Neural progenitor cell (in vitro differentiated cells): ENCODE results near the gene ZNF181.

Experiments
- EZH2 ChIP-seq: fragments of 200-600 bp; sonication (generic); IDR thresholded peaks from 2 replicates; pipeline ENCODE4 v1.6.1; 2017; ENCODE audit warnings: antibody characterized with exemption, mild to moderate bottlenecking, moderate library complexity
- EZH2phosphoT487 ChIP-seq: fragments of 200-600 bp; sonication (generic); IDR thresholded peaks from 2 replicates; pipeline ENCODE4 v1.6.1; 2017; ENCODE audit warnings: antibody characterized with exemption
- TF ChIP-seq, protein P1 (sequence below): fragments of 200-600 bp; sonication (generic); IDR thresholded peaks from 2 replicates; pipeline ENCODE4 v1.5.1; 2017; ENCODE audit warnings: antibody characterized with exemption, mild to moderate bottlenecking

DNA sequence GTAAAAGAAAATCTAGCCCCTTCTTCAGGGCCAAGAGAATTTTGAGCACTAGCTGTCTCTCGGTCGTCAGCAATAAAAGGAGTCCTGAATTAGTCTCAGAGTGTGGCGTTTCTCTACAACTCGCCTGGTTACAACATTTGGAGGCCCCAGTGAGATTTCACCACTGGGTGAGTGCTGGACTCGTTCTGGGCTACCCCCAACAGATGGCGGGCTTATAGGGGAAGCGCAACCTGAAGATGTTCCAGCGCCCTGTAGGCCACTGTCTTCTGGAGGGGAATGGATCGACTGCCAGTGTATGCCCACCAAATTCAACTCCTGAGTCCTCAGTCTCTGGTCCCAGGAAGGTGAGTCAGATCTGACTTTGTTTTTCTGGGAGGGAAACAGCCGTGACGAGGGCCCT is 11.7 kb upstream of the ZNF181 start:
- TF ChIP-seq, protein P1, sequence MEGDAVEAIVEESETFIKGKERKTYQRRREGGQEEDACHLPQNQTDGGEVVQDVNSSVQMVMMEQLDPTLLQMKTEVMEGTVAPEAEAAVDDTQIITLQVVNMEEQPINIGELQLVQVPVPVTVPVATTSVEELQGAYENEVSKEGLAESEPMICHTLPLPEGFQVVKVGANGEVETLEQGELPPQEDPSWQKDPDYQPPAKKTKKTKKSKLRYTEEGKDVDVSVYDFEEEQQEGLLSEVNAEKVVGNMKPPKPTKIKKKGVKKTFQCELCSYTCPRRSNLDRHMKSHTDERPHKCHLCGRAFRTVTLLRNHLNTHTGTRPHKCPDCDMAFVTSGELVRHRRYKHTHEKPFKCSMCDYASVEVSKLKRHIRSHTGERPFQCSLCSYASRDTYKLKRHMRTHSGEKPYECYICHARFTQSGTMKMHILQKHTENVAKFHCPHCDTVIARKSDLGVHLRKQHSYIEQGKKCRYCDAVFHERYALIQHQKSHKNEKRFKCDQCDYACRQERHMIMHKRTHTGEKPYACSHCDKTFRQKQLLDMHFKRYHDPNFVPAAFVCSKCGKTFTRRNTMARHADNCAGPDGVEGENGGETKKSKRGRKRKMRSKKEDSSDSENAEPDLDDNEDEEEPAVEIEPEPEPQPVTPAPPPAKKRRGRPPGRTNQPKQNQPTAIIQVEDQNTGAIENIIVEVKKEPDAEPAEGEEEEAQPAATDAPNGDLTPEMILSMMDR = no peak
- TF ChIP-seq EZH2 = no peak
- TF ChIP-seq EZH2phosphoT487 = no peak
